ENCODE measurements around the gene RPSA. TPM values are rescaled to one million over a fixed set of nuclear protein-coding genes. Genes with fewer than 3 reads are reported as not detected.

The RPSA gene
- total RNA-seq = 2,557 and 3,027 TPM in 2 replicates

DNA sequence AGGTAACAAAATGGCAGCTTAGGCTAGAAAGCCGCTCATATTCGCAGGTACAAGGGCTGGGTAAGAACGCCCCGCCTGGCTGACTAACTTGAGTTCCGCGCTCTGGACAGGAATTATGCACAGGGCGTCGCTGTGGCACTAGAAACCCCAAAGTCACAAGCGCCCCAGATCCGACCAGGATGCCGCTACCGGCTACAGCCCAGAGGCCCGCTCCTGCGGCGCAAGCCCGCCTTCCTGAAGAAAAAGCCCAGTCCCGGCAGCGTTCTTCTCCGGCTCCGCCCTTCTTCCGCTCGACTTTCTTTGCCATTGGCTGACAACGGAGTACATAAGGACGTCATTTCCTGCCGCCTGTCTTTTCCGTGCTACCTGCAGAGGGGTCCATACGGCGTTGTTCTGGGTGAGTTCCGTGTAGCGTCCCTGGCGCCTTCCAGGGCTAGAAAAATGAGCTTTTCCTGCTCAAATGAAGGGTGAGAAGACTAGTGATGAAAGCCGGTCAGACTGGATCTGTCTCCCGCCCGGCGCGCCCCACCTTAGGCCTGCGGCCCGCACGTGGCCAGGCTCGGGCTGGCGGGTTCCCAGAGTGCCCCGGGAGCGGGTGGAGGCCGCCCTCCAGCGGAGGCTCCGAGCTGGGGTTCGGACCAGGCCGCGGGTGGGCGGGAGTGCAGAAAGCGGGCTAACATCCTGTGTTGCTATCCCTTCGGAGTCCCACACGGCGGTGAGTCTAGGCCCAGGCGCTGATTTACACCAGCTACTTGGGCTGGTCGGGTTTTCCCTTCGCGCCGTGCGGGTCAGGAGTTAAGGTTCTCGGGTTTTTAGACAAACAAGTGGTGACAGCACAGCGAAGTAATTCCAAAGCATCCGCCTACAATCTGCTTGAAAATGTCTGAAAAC, at the start of gene RPSA:
RPSA (plus strand) TSS at position 353 of the 891 bp plus-strand sequence. CDS start 934 bp downstream, outside the sequence.

DNA sequence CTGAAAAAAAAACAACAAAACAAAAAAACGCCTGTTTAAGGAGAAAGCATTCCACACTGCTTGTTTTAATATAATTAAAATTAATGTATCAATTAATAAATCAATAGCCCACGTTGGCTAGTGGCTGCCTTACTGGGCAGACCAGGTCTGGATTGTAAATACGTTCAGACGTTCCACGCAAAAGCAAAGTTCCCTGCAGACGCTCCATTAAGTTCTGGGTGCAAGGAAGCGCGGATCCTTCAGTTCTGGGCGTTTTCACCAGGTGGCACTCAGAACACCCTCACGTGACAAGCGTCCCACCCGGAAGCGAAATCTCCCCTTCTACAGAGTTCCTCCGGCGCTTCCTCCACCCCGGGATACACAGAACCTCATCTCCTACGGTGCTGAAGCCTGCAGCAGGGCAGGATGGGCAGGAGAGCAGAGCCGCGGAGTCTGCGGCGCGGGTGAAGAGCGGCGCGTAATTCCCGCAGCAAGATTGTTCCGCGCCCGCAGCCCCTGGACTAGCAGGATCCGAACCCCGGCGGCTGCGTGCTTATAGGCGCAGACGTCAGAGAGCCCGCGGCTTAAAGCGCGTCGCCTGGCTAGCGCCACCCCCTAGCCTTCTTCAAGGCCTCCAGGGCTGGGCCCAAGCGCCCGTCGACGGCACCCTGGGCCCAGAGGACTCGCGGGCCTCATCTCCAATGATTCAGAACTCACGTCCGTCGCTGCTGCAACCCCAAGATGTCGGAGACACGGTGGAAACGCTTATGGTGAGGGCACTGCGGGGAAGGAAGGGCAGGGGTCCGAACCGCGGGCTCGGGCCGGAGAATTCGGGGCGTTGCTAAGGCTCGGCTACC, 23.3 kb upstream of the RPSA start, which contains the start of gene SLC25A38:
SLC25A38 (plus strand) TSS at position 326 of the 836 bp plus-strand sequence; CDS start at position 681, 355 bp downstream.

Other genes with a start within 250 kb of the RPSA start
- 0.26 TPM in 1 of 2 replicates, not detected in the other for gene XIRP1, start 214.1 kb upstream of the RPSA start, total RNA-seq
- gene CX3CR1, start 126.7 kb upstream of the RPSA start, total RNA-seq = not detected in 2 replicates
- gene CCR8, start 77.0 kb upstream of the RPSA start, total RNA-seq = not detected in 2 replicates
- gene SLC25A38, start 23.4 kb upstream of the RPSA start, total RNA-seq = 33.4 and 46.9 TPM in 2 replicates
- gene MOBP, start 61.0 kb downstream of the RPSA start, total RNA-seq = not detected in 2 replicates